ENCODE measurements around the gene GRIP2.
A peak's percentile ranks its signal among the peaks of the same experiment; 100 is the strongest.

The GRIP2 gene

DNA sequence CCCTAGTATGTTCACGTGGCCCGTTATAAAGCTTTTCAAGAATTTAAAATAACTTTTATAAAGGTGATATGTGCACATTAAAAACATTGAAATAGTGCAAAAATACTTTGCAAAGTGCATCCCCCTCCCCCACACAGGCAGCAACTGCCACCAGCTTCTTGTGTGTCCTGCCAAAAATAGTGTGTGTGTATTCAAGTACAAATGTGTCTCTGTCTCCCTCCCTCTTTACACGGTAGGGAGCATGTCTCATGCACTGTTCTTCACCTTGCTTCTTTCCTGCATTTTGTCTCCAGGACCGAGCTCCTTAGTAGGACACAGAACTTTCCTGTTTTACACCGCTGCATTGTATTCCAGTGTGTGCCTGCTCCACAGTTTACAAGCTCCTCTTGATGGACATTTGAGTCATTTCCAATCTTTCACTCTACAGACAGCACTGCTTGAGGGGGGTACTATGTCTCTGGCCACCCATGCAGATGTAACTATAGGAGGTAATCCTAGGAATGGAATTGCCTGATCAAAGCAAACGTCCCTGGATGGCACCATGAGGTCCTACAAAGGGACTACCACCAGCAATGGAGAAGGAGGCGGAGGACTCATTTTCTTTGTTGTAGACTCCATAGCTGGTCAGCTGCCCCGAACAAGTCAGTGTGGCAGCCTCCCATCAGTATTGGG, 85.4 kb downstream of the GRIP2 start:
- FAIRE-seq = no peak
- no peak for DNase-seq (ENCODE audit: low spot score)

DNA sequence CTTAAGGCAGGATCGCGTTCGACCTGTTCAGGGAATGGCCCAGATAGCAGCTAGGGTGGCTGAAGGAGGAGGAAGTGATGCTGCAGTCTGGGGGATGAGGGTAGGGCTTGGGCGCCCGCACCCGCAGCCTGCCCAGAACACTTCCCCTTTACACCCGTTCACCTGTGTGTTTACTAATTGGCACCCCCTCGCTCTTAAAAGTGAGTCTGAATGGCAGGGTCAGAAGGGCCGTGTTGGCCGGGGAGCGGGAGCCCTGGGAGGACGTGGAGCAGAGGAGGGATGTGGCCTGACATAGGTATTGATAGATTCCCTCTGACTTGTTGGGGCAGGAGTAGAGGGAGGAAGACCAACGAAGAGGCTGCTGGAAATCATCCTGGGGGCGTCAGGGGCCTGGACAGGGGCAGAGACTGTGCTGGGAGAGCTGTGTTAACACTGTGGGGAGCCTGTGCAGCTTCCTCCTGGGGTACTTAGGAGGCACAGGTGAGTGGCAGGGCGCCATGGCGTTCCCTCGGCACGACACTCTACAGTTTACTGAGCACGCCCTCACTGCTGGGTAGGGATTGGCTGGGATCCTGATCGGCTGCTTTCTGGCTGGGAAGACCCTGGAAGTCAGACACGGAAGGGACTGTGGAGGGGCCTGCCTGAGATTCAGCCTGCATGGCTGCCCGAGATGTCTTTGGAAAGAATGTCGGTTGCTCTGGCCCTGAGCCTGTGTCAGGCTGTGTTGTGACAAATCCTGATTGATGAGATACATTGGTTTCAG, 86.1 kb downstream of the GRIP2 start:
- DNase-seq (ENCODE audit: low spot score) = no peak
- FAIRE-seq = no peak

DNA sequence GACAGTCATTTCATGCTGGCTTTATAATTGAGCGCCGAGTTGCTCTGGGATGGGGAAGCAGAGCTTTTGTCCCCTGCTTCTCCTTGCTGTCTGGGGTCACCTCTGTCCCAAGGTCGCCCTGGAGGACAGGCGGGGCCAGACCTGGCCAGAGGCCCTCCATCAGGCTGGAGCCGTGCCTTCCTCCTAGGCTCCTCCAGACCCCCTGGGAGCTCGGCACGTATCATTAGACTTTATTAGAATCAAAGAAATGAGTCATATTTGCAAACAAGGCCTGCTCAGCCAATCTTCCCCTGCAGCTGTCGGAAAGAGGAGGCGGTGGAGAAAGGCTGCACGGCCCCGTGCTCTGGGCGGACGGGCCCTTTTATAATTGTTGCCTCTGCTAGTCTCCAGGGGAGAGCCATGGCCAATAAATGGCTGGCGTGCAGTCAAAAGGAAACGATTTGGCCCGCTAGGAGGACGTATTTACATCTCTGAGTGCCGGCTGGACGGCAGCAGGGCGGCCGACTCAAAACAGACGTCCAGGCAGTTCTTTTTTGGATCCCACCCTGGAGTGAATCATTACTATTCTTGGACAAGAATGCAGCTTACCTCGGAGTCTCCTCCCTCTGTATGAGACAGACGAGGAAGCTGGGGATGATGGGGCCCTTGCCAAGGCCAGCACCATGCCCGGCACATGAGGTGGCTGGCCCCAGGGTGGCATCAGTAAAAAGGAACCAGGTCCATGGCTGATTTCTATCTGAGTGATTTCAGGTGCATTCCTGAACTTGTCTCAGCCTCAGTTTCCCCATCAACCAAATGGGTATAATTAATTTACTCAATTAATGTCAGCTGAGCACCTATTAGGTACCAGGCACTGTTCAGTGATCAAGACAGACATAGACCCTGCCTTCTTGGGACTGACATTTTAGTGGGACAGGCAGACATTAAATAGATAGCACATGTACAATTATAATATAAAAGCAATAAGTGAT, 87.1 kb downstream of the GRIP2 start:
- no peak for FAIRE-seq

DNA sequence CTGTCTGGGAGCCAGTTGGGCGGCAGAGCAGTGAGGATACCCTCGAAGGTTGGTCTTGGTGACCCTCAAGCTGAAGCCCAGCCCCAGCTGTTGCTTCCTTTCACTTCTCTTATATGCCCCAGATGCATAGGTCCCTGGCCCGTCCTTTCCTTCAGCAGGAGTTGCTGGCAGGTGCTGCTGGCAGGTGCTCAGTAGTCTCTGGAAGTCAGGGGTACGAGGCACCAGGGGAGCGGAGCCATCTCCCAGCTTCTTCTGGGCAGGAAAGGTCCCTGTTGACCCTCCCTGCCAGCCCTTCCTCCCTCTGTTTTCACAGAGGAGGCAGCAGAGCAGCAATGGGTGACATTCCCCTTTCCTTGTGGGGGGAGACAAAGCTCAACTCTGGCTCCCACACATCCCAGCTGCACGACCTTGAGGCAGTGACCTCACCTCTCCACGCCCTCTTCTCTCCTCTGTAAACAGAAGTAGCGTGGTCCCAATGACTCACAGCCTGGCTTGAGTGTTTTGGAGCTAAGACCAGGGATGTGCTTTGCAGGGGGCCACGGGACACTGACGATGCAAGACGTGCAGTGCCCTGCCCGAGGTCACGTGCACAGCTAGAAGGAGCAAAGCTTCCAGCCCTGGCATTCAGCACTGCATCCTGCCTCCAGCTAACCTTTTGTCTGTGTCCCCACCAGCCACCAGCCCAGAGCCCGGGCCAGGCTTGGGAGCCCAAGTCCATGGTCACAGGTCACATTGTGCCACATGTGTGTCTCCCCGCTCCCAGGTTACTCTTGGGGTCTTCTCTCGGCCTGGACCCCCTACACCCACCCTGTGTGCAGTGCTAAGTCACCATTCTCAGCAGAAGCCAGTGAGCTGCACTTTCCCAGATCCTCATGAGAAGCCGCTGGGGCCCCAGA, 88.0 kb downstream of the GRIP2 start:
- FAIRE-seq (peak; percentile 98), DNase-seq (ENCODE audit: low spot score) (peak; percentile 78)

More for the DNA sequence above, 87.1 kb downstream of the GRIP2 start:
- DNase-seq (ENCODE audit: low spot score) = peak; percentile 68

DNA sequence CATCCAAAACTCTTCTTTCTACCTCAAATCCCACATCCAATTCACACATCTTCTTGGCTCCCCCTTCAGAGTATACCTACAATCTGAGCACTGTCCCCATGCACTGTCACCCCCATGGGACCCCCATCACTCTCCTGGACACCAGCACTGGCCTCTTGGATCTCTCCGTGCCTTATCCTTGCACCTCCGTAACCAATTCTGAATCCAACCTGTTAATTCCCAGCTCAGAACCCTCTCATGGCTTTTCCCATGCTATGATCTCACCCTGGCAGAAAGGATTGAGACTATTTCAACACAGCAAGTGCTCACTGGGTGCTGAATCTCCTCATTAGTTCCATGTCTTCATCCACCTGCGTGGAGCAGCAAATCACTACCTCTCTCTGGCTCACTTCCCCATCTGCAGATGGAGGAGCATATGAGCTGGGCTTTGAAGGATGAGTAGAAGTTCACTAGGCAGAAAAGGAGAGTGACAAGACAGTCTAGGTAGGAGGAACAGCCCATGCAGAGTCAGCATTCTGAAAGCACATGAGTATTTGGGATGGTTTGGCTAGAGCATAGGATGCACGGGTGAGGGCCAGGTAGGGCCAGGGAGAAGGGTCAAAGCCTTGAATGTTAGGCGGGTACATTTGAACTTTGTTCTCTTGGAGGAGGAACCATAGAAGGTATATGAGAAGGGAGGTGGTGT, 89.1 kb downstream of the GRIP2 start:
- FAIRE-seq (no peak), DNase-seq (ENCODE audit: low spot score) (no peak)

DNA sequence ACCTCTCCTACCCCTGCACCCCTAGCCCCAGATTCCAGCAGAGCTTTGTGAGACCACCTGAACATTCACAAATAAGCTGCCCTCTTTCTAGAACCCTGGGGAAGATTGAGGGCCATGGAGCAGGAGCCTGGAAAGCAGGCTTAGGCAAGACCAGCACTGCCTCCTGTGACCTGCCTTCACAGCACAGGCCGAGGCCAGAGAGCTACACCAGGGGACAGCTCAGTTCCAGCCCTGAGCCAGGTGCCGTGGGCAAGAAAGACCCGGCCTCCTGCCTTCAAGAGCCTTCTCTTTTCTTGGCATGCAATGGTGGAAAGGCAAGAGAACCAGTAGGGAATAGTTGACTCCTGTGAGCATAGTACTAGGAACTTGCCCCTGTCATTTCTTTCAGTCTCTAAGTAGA, 89.6 kb downstream of the GRIP2 start:
- DNase-seq (ENCODE audit: low spot score) (no peak), FAIRE-seq (no peak)

DNA sequence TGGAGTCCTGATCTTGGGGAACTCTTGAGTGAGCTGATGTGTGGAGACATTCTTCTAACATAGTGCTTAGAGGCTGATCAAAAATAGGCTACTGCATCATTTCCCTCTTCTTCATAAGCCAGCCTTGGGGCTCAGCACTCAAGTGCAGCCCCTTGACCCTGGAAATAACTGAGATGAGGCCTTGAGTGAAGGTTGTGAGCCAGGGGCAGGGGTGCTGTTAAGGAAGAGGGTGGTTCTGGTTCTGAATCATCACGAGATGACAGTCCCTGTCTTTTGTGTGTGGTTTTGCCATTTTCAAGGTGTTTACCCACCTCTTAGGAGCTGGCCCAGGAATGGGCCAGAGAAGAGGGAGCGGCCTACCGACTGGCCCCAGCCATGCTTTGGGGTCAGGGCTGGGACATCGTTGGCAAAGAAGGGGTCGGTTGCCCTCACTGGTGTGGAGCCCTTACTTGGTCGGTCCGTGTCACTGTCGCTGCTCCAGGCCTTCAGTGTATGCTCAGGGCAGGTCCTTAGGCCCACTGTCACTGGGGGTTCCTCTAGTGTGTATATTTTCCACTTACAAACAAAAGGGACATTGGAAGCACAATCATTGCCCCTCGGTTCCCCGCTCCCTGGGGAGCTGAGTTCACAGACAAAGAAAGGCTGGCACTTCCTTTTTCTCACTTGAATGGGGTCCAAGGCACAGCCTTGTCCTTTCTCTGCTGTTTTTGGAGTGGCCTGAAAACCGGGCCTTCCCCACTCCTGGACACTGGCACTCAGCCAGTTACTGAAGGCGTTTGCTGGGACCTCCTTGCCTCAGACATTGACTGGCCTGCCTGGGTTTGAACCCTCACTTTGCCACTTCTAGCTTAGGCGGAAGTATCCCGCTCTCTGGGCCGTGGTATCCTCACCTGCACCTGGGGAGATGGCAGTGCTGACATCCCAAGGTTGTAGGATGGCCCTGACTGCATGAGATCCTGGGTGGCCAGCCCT, 91.1 kb downstream of the GRIP2 start:
- no peak for DNase-seq (ENCODE audit: low spot score)
- FAIRE-seq = no peak

DNA sequence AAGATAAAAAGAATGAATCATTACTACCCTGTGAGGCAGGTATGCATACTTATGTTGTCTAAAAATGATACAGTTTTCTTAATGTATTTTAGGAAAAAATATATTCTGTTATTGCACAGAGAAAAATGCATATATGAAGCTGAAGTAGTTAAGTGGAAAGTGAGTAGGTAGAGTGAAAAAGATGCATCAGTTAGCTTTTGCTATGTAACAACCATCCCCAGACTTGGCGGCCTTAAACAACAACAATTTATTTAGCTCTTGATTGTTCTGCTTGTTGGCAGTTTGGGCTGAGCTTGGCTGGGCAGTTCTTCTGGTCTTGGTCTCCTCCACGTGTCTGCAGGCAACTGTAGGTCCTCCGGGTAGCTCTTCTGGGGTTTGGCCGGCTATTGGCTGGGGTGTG, 92.1 kb downstream of the GRIP2 start:
- FAIRE-seq (no peak), DNase-seq (ENCODE audit: low spot score) (no peak)

DNA sequence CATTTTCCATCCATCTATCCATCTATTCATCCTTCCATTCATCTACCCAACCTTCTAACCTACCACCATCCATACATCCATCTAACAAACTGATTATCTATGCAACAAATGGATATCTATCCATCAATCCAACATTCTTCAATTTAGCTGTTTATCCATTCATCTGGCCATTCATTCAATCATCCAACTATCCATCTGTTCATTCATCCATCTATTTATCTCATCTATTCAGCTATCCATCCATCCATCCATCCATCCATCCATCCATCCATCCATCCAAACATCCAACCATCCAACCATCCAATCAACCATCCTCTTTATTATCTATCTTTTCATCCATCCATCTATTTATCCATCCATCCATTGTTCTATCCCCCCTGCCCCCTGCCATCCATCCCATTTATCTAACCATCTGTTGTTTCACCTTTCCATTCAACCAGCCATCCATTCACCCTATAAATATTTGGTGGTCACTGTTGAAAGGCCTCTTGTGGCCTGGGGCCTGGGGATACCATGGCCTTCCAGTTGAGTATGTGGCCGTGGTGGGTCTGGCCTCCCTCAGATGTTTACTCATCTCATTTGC, 93.1 kb downstream of the GRIP2 start:
- DNase-seq (ENCODE audit: low spot score) (no peak), FAIRE-seq (peak; percentile 53)

DNA sequence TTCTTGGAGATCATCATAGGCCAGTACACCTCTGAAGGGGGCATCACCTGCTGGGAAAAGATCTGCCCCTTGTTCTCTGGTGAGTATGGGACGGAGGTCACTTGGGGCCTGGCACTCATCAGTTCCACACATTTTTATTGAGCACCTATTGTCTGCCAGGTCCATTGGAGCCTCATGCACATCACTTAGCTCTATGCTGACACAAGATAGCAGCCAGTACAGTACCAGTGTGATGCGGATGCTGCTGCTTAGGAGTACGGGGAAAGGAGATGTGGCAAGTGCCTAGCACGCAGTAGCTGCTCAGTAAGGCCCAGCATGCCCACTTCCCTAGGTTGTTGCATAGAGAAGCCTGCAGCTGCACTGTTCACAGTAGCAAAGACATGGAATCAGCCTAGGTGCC, 94.4 kb downstream of the GRIP2 start:
- FAIRE-seq (no peak), DNase-seq (ENCODE audit: low spot score) (no peak)

DNA sequence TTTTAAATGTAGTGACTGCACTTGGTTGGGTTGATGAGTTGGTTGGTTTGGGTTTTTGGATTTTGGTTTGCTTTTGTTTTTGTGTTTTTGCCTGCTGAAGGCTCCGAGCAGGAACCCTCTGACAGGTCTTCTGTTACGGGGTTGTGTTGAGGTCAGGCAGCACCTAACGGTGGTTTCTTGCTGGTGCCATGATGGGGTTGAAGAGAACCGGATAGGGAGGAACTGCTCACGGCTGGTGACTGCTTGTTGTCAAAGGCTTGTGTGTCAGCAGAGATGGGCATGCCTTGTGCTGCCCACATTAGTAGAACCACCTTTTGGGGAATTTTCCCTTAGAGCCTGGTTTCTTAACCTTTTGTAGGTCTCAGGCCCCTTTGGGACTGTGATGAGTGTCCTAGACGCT, 95.8 kb downstream of the GRIP2 start:
- no peak for FAIRE-seq

DNA sequence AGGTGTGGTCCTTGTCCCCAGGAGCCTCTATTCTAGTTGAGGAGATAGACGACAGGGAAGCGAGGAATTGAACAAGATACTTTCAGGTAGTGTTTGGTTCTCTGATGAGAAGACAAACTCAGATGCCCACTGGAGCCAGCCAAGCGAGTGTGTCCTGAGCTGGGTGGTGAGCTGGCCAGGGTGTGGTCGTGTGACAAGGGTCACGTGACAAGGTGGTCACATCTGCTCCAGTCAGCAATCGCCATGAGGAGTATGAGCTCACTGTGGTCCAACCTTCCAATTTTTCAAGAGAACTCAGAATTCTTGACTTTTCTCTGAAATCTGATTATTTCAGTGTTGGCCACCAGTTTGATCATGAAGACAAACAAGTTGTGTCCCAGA, 98.2 kb downstream of the GRIP2 start:
- DNase-seq (ENCODE audit: low spot score) (no peak), FAIRE-seq (no peak)

More for the DNA sequence above, 95.8 kb downstream of the GRIP2 start:
- DNase-seq (ENCODE audit: low spot score) = no peak

DNA sequence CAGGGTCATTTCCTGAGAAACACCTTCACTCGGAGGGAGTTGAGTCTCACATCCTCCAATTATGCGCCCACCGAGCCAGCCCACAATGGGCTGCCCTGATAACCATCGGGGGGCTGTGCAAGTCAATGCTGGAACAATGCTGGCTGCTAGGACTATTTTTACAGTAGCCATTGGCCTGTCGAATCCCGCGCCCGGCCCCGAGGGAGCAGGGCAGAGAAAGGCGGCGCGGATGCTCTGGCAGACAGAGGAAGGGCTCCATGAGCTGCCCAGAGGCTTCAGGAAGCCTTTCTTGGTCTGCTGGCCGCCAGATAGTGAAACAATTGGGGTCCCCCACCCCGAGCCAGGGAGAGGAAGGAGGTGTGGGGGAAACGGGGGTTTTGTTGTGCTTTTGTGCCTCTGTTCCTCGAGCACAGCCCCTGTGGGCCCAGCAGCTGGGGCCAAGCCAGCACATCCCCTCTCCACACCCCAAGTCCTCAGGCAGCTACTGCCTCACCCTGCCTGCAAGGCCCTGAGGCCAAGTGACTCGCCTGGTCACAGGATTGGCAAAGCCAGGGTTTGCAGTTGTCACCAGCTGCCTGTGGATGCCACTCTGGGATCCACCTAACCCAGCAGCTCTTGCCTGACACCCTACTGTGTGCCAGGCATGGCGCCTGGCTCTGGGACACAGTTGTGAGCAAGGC, 98.8 kb downstream of the GRIP2 start:
- FAIRE-seq (no peak), DNase-seq (ENCODE audit: low spot score) (no peak)

DNA sequence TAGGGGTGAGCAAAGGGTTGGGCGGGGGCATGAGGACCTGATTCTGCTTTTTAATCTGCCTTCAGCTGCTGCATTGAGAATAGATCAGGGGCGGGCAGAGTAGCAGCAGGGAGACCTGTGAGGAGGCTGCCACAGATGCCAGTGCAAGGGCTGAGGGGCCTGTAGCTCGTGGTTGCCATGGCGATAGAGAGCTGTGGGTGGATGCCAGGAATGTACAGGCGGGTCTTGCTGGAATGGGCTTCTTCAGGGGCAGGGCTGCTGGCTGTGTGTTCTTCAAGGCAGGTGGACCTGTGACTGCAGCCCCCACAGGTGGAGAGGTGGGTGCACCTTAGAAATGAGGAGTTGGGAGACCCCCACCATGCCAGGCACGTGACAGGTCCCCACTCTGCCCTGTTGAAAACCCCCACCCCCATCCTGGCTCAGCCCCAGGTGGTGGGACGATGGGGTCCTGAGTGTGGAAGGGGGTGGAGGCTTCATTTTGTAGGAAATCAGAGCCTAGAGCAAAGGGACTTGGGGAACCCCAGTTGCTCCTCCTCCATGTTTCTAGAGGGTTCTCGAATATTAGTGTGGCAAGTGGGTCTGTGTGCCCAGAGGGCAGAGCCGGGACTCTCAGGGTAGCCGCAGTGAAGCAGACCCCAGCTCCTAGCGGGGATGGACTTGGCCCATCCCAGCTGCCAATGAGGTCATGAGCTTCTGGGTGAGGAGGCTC, 99.5 kb downstream of the GRIP2 start:
- FAIRE-seq (no peak), DNase-seq (ENCODE audit: low spot score) (peak; percentile 60)

DNA sequence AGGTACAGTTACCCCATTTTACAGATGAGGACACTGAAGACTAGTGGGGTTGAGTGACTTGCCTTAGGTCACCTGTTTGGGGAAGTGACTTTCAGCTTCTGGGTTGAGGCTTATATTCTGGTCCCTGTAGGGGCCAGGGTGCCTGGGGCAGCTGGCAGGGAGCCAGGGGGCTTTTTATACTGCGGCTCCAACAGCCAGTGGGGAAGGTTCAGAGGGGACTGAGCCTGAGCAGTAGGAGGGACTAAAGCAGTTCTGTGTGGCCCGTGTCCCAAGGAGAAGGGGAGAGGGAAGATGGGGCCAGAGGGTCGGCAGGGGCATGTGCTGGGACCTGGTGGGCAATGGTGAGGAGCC, 100.0 kb downstream of the GRIP2 start:
- FAIRE-seq = no peak

DNA sequence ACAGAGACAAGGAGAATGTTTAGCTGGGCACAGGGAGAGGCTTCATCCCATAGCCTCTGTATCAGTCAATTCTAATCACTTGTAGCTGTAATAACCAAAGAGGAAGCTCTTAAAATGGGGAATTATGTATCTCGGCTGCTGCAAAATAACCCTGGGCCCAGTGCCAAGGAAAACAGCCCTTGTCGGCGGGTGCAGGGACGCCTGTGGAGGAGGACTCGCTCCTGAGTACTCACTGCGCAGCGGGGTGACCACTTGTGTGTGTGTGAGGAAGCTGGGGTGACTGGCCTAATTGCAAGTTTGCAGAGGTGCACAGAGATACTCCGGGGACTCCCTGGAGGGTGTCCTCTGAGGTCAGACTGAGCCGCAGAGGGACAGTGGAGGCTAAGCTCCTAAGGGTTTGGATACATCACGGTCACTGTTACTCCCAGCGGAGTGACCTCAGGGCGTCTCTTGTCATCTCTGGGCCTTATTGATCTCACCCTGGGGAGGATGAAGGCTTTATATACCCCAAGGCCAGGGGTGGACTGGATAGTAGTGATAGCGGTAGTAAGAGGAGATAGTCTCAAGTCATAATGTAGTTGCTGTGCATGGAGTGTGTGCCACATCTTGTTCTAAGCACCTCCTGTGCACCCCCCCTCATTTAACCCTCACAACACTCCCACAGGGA, 100.5 kb downstream of the GRIP2 start:
- no peak for DNase-seq (ENCODE audit: low spot score)
- FAIRE-seq = no peak

More for the DNA sequence above, 100.0 kb downstream of the GRIP2 start:
- no peak for DNase-seq (ENCODE audit: low spot score)

Data from urothelium cell line (cell line).